H1 (cell line): Measurements from ENCODE around the gene CTNNA3. TPM values are rescaled to one million over a fixed set of nuclear protein-coding genes. Genes with fewer than 3 reads are reported as not detected.

Experiments
- CTCF ChIA-PET: fragments of 300-600 bp; sonication (Branson Sonifier 250); formaldehyde crosslinking; loops from one replicate; lab custom pipeline; 2021; ENCODE audit not compliant: partially characterized antibody; lab: Charles Lee
- POLR2A ChIA-PET: fragments of 300-600 bp; sonication (Branson Sonifier 250); formaldehyde crosslinking; loops from one replicate; lab custom pipeline; 2021; ENCODE audit warnings: inconsistent platforms; ENCODE audit not compliant: partially characterized antibody; lab: Charles Lee
- DNase-seq, 2 experiments: peaks; one replicate each; pipeline versions ENCODE4 v3.0.0 to v3.0.0-alpha.2; 2010 to 2022; ENCODE audit warnings: low spot score in 2 of 2, low read depth in 1 of 2, mixed read lengths in 1 of 2
- FAIRE-seq: peaks from 2 replicates; lab custom pipeline; 2011; peaks lifted over from hg19 to GRCh38; lab: Jason Lieb, UNC
- H2AFZ ChIP-seq: 2 replicates; pipeline ENCODE4 v1.8.1; 2012; ENCODE audit warnings: low read length, inconsistent platforms
- H2AK5ac ChIP-seq: 2 replicates; pipeline ENCODE4 v1.6.1; 2013; ENCODE audit warnings: low read depth, low read length
- H2BK120ac ChIP-seq: replicated peaks from 2 replicates; pipeline ENCODE3; 2013; ENCODE audit warnings: low read depth, low read length, inconsistent platforms
- H2BK12ac ChIP-seq: 2 replicates; pipeline ENCODE4 v1.6.1; 2013; ENCODE audit warnings: low read depth, low read length
- H2BK15ac ChIP-seq: 2 replicates; pipeline ENCODE4 v1.6.1; 2013; ENCODE audit warnings: low read length
- H2BK20ac ChIP-seq: 2 replicates; pipeline ENCODE4 v1.6.1; 2013; ENCODE audit warnings: low read length
- H2BK5ac ChIP-seq: 2 replicates; pipeline ENCODE4 v1.6.1; 2013; ENCODE audit warnings: low read depth, low read length
- H3K14ac ChIP-seq: 2 replicates; pipeline ENCODE4 v1.6.1; 2013; ENCODE audit warnings: inconsistent platforms; ENCODE audit not compliant: insufficient read length
- H3K18ac ChIP-seq: 2 replicates; pipeline ENCODE4 v1.6.1; 2013; ENCODE audit warnings: low read length; ENCODE audit errors: extremely low read depth
- H3K23ac ChIP-seq: 2 replicates; pipeline ENCODE4 v1.6.1; 2013; ENCODE audit warnings: inconsistent platforms; ENCODE audit not compliant: insufficient read length
- H3K23me2 ChIP-seq: 2 replicates; pipeline ENCODE4 v1.6.1; 2013; ENCODE audit warnings: low read depth, low read length
- H3K27ac ChIP-seq: 2 replicates; pipeline ENCODE4 v1.6.1; 2011; ENCODE audit warnings: low read depth, low read length, inconsistent platforms
- H3K27me3 ChIP-seq, 4 experiments: replicated peaks in 1 of 4; 1 replicate in 1 of 4; 2 replicates in 3 of 4; pipeline versions ENCODE4 v1.6.1 to v1.8.1; 2011 to 2013; ENCODE audit warnings: low read length in 3 of 4, mild to moderate bottlenecking in 3 of 4, inconsistent platforms in 2 of 4, mixed read lengths in 2 of 4, moderate library complexity in 1 of 4; ENCODE audit not compliant: control insufficient read depth in 3 of 4, insufficient read depth in 3 of 4; ENCODE audit errors: extremely low read depth in 1 of 4
- H3K36me3 ChIP-seq, 4 experiments: 2 replicates each; pipeline versions ENCODE4 v1.6.1 to v1.8.1; 2011 to 2013; ENCODE audit warnings: mild to moderate bottlenecking in 4 of 4, low read length in 3 of 4, moderate library complexity in 2 of 4, control low read depth in 1 of 4, inconsistent platforms in 1 of 4; ENCODE audit not compliant: insufficient read depth in 4 of 4, control insufficient read depth in 2 of 4
- H3K4ac ChIP-seq: replicated peaks from 2 replicates; pipeline ENCODE3; 2013; ENCODE audit warnings: low read length, low read depth, mixed read lengths, inconsistent platforms; ENCODE audit not compliant: insufficient read length
- H3K4me1 ChIP-seq, 4 experiments: replicated peaks in 1 of 4; 1 replicate in 1 of 4; 2 replicates in 3 of 4; pipeline versions ENCODE4 v1.6.1 to v1.8.1; 2011 to 2013; ENCODE audit warnings: low read length in 3 of 4, inconsistent platforms in 2 of 4, mixed read lengths in 1 of 4; ENCODE audit not compliant: insufficient read depth in 4 of 4, control insufficient read depth in 3 of 4
- H3K4me2 ChIP-seq, 2 experiments: 2 replicates each; pipeline versions ENCODE4 v1.6.1 to v1.8.1; 2011 to 2013; ENCODE audit warnings: low read depth in 2 of 2, low read length in 2 of 2, control low read depth in 1 of 2, inconsistent platforms in 1 of 2, mild to moderate bottlenecking in 1 of 2; ENCODE audit not compliant: insufficient read depth in 1 of 2
- H3K4me3 ChIP-seq, 4 experiments: fragments of 200-600, 300-600 bp in 1 of 4; sonication (generic), shearing (Covaris generic), sonication (Bioruptor Twin) in 1 of 4; 2 replicates each; pipeline versions ENCODE4 v1.5.1 to v1.8.1; 2011 to 2016; ENCODE audit warnings: low read length in 4 of 4, low read depth in 3 of 4, control low read depth in 2 of 4, inconsistent platforms in 2 of 4, mild to moderate bottlenecking in 2 of 4, mixed read lengths in 1 of 4, moderate library complexity in 1 of 4; ENCODE audit not compliant: insufficient read depth in 2 of 4; ENCODE audit errors: extremely low read depth in 1 of 4
- H3K56ac ChIP-seq: replicated peaks from 2 replicates; pipeline ENCODE3; 2013; ENCODE audit warnings: low read depth, mild to moderate bottlenecking, mixed read lengths, low read length, inconsistent platforms; ENCODE audit not compliant: insufficient read length
- H3K79me1 ChIP-seq: 2 replicates; pipeline ENCODE4 v1.6.1; 2013; ENCODE audit warnings: low read depth, low read length, control low read depth
- H3K79me2 ChIP-seq, 2 experiments: 2 replicates each; pipeline versions ENCODE4 v1.6.1 to v1.8.1; 2012 to 2013; ENCODE audit warnings: low read length in 2 of 2, mild to moderate bottlenecking in 2 of 2, inconsistent platforms in 1 of 2; ENCODE audit not compliant: insufficient read depth in 2 of 2, control insufficient read depth in 1 of 2
- H3K9ac ChIP-seq, 4 experiments: replicated peaks in 1 of 4; 1 replicate in 1 of 4; 2 replicates in 3 of 4; pipeline versions ENCODE4 v1.6.1 to v1.8.1; 2011 to 2013; ENCODE audit warnings: low read depth in 3 of 4, low read length in 3 of 4, control low read depth in 2 of 4, mild to moderate bottlenecking in 2 of 4, moderate library complexity in 2 of 4, inconsistent platforms in 1 of 4; ENCODE audit errors: extremely low read depth in 1 of 4
- H3K9me3 ChIP-seq, 2 experiments: 2 replicates each; pipeline versions ENCODE4 v1.6.1 to v1.8.1; 2012 to 2013; ENCODE audit warnings: mild to moderate bottlenecking in 2 of 2, moderate library complexity in 2 of 2, control low read depth in 1 of 2, inconsistent platforms in 1 of 2, low read depth in 1 of 2, low read length in 1 of 2, mixed read lengths in 1 of 2; ENCODE audit not compliant: insufficient read depth in 2 of 2
- H4K20me1 ChIP-seq, 2 experiments: replicated peaks in 1 of 2; 2 replicates each; pipeline versions ENCODE3 to v1.8.1; 2011 to 2013; ENCODE audit warnings: inconsistent platforms in 2 of 2, low read length in 2 of 2, mild to moderate bottlenecking in 1 of 2; ENCODE audit not compliant: insufficient read depth in 2 of 2, control insufficient read depth in 1 of 2
- H4K5ac ChIP-seq: 2 replicates; pipeline ENCODE4 v1.6.1; 2013; ENCODE audit warnings: low read length, low read depth, mixed read lengths, inconsistent platforms; ENCODE audit not compliant: insufficient read length
- H4K8ac ChIP-seq: 2 replicates; pipeline ENCODE4 v1.8.0; 2013; ENCODE audit warnings: mild to moderate bottlenecking, moderate library complexity, low read length, inconsistent platforms; ENCODE audit not compliant: insufficient read depth; ENCODE audit errors: extremely low read depth
- H4K91ac ChIP-seq: replicated peaks from 2 replicates; pipeline ENCODE3; 2013; ENCODE audit warnings: low read length, mixed read lengths, inconsistent platforms; ENCODE audit not compliant: insufficient read length
- ASH2L ChIP-seq: fragments of 200-600, 300-600 bp; sonication (generic); IDR thresholded peaks from one replicate; pipeline ENCODE4 v1.7.1; 2017; ENCODE audit warnings: low read length
- BACH1 ChIP-seq: IDR thresholded peaks from 2 replicates; pipeline ENCODE4 v1.6.1; 2012; ENCODE audit warnings: low read length, improper control_type of control experiment
- CREB1 ChIP-seq: IDR thresholded peaks from 2 replicates; pipeline ENCODE4 v1.6.1; 2012; ENCODE audit warnings: inconsistent platforms
- EGR1 ChIP-seq: IDR thresholded peaks from 2 replicates; pipeline ENCODE4 v1.6.1; 2011; ENCODE audit warnings: low read depth, low read length, borderline replicate concordance
- EP300 ChIP-seq, 2 experiments: IDR thresholded peaks; 1 replicate in 1 of 2; 2 replicates in 1 of 2; pipeline ENCODE4 v1.6.1; 2011 to 2012; ENCODE audit warnings: low read depth in 2 of 2, low read length in 2 of 2, mild to moderate bottlenecking in 2 of 2, borderline replicate concordance in 1 of 2, inconsistent platforms in 1 of 2, moderate library complexity in 1 of 2
- JUN ChIP-seq: IDR thresholded peaks from 2 replicates; pipeline ENCODE4 v1.6.1; 2011; ENCODE audit warnings: low read depth, mild to moderate bottlenecking, improper control_type of control experiment, low read length
- KDM5A ChIP-seq: fragments of 200-600 bp; IDR thresholded peaks from 2 replicates; pipeline ENCODE4 v1.7.1; 2012; ENCODE audit warnings: mild to moderate bottlenecking, low read length, inconsistent platforms, mixed read lengths
- NANOG ChIP-seq: IDR thresholded peaks from 2 replicates; pipeline ENCODE4 v1.6.1; 2011; ENCODE audit warnings: low read length, low read depth, mild to moderate bottlenecking, inconsistent platforms; ENCODE audit not compliant: insufficient read depth, poor library complexity, severe bottlenecking
- PHF8 ChIP-seq: fragments of 200-600 bp; sonication (generic); conservative IDR thresholded peaks from 2 replicates; pipeline ENCODE4 v1.7.1; 2012; ENCODE audit warnings: low read depth, mild to moderate bottlenecking, inconsistent platforms, low read length, moderate library complexity
- POLR2A ChIP-seq, 2 experiments: IDR thresholded peaks; 1 replicate in 1 of 2; 2 replicates in 1 of 2; pipeline ENCODE4 v1.6.1; 2011; ENCODE audit warnings: low read depth in 2 of 2, low read length in 2 of 2, mild to moderate bottlenecking in 2 of 2; ENCODE audit errors: control extremely low read depth in 1 of 2
- SP4 ChIP-seq: IDR thresholded peaks from 2 replicates; pipeline ENCODE4 v1.6.1; 2012; ENCODE audit warnings: low read length, inconsistent platforms
- TAF7 ChIP-seq: optimal IDR thresholded peaks from 2 replicates; pipeline ENCODE3; 2011; ENCODE audit warnings: low read depth, mild to moderate bottlenecking, inconsistent platforms, low read length, moderate library complexity, borderline replicate concordance
- YY1 ChIP-seq: IDR thresholded peaks from 2 replicates; pipeline ENCODE4 v1.6.1; 2011; ENCODE audit warnings: low read depth, mild to moderate bottlenecking, low read length
- whole genome bisulfite sequencing, 2 experiments: shearing (Covaris generic) in 1 of 2; methylation state at CpG; one replicate each; pipeline versions ENCODE4 v1.1.6 to v1.1.7; 2013 to 2015; ENCODE audit warnings: low lambda C conversion rate in 2 of 2, mixed read lengths in 2 of 2, inconsistent platforms in 1 of 2, low coverage in 1 of 2, missing lambda C conversion rate in 1 of 2; ENCODE audit not compliant: insufficient replicate concordance in 2 of 2, insufficient coverage in 1 of 2, insufficient read length in 1 of 2; ENCODE audit errors: extremely low coverage in 1 of 2, missing lambda C conversion rate in 1 of 2; 5-methylcytosine and 5-hydroxymethylcytosine counted together
- polyA plus RNA-seq, 7 experiments: library from polyadenylated mRNA; depleted of rRNA in 3 of 7; stranded (reverse) in 5 of 7; unstranded in 2 of 7; fragments of >200 nt in 5 of 7; fragments of 200-250 nt in 2 of 7; gene quantifications; 1 replicate in 5 of 7; 2 replicates in 1 of 7; 4 replicates in 1 of 7; pipeline versions ENCODE4 v1.2.1 to v1.2.3, GENCODE V29; 2011 to 2013; ENCODE audit warnings: missing spikeins in 2 of 7, mixed read lengths in 2 of 7
- total RNA-seq: library from RNA; stranded (reverse); fragmentation: NEBNext Ultra II Directional; extraction: Animal tissue kit (Norgen Biotek cat#: 25700); gene quantifications from 2 replicates; pipeline ENCODE4 v1.2.1, GENCODE V29; 2021
- TF ChIP-seq, protein P1 (sequence below): IDR thresholded peaks from 2 replicates; pipeline ENCODE4 v1.6.1; 2011; ENCODE audit warnings: low read length, improper control_type of control experiment

The CTNNA3 gene
- total and polyA plus RNA-seq, 2 of the 8 experiments (the other 6 are each of a cell fraction or from before 2014, with no cell fraction given) = 1.3 to 1.5 TPM

DNA sequence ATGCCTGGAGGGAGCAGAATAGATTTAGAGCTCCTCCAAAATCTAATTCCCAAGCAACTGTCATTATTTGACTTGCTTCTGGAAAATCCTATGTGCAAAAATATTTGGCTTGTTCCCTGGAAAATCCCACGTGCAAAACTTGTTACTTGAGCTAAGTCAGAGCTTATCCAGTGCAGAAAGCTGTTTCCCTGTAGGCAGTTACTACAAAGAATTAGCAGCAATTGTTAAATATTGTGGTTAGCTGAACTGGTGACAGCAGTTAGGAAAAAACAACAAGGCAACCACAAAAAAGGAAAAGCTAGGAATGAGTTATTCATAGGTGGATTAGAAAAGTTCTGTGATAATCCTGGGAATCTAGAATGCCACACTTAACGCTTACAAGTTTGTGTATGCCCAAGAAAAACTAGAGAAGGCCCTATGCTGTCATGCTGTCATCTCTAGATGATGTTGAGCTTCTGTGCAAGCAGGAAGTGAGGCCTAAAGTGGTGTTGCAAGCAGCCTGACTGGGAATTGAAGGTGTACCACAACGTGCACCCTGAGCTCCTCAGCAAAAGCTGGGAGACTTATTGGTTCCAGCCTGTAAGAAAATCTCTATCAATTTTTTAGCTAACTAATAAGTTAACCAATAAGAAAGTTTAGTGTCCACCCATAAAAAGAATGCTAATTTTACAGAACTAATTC is 1508.8 kb downstream of the CTNNA3 start:
- Histone ChIP-seq H3K14ac (no peak overlapping the region), H4K20me1 (no peaks in the 10 kb centered on the region), H2BK12ac (no peak overlapping the region), H2BK20ac (no peak overlapping the region), H3K9ac (no peak overlapping the region), H3K79me1 (no peaks in the 10 kb centered on the region), H3K18ac (no peak overlapping the region), H3K4me3 (no peak overlapping the region), H2BK15ac (no peak overlapping the region), H3K23ac (no peak overlapping the region), H3K4me2 (no peak overlapping the region), H2BK5ac (no peak overlapping the region), H3K27me3 (no peaks in the 10 kb centered on the region), H2AK5ac (no peak overlapping the region), H3K4me1 (no peaks in the 10 kb centered on the region), H3K79me2 (no peaks in the 10 kb centered on the region), H3K23me2 (no peaks in the 10 kb centered on the region), H2BK120ac (no peak overlapping the region), H3K4ac (no peak overlapping the region), H4K5ac (no peak overlapping the region), H3K36me3 (no peaks in the 10 kb centered on the region), H3K56ac (no peak overlapping the region), H4K91ac (no peak overlapping the region), H4K8ac (no peak overlapping the region), H3K9me3 (no peaks in the 10 kb centered on the region), H3K27ac (no peak overlapping the region), H2AFZ (no peak overlapping the region)
- no peak for FAIRE-seq
- WGBS, 2 experiments = 85% methylated on average over 3 of the region's 3 CpGs; no CpG with 5 or more reads in 1 of the 2 experiments
- ChIA-PET CTCF (interaction anchor here (0.6 to 1.6 kb wide), 2 partner anchors 19 to 52 kb away, joined by 3 to 4 read pairs; no protein-coding TSS in a partner anchor), POLR2A (no interaction called here)
- DNase-seq = no peak
- TF ChIP-seq TAF7 (no peak), PHF8 (no peak), EGR1 (no peak), BACH1 (no peak), JUN (no peak), KDM5A (no peak), CREB1 (no peak), NANOG (no peak), SP4 (no peak), EP300 (IDR thresholded peaks at IDR 0.05; ENCODE audit: borderline replicate concordance in 1 of 2, low read depth in 2 of 2, low read length in 2 of 2) (no peak), YY1 (no peak), POLR2A (IDR thresholded peaks at IDR 0.05; ENCODE audit: control extremely low read depth in 1 of 2, low read depth in 2 of 2, low read length in 2 of 2) (no peak), ASH2L (no peak)
- TF ChIP-seq, protein P1, sequence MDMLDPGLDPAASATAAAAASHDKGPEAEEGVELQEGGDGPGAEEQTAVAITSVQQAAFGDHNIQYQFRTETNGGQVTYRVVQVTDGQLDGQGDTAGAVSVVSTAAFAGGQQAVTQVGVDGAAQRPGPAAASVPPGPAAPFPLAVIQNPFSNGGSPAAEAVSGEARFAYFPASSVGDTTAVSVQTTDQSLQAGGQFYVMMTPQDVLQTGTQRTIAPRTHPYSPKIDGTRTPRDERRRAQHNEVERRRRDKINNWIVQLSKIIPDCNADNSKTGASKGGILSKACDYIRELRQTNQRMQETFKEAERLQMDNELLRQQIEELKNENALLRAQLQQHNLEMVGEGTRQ = no peak
